GM21360 (cell line): ENCODE data around the gene MYO1B.
A peak's percentile ranks its signal among the peaks of the same experiment; 100 is the strongest.

Experiments
- ATAC-seq: cut with Tn5 transposase; IDR thresholded peaks from one replicate; pipeline ENCODE4 v1.9.1; 2021; ENCODE audit warnings: mild to moderate bottlenecking, moderate library complexity; ENCODE audit not compliant: unreplicated experiment

Gene MYO1B

DNA sequence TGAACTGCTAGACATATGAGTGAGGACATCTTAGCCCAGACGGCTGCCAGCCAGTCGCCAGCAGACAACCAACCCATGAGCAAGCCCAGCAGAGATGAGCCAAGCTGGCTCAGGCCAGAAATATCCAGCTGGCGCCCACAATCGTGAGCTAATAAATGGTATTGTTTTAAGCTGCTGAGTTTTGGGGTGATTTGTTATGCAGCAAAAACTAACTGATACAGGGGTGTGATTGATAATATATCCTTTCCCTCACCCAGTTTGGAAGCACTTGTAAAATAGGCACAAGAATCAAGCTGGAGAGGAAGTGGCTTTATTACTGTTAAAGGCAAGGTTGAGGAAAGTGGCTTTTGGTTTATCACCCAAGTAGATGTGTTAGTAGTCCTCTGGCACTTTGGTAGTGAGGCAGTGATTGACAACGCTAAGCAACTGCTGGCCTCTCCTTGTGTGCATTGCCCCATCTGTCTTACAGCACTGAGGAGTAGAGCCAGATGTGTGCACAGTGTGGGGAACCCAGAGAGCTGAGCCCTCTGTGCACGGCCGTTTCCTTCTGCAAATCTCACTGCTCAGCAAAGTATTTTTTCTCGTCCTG, 110.1 kb downstream of the MYO1B start:
- ATAC-seq: no peak

DNA sequence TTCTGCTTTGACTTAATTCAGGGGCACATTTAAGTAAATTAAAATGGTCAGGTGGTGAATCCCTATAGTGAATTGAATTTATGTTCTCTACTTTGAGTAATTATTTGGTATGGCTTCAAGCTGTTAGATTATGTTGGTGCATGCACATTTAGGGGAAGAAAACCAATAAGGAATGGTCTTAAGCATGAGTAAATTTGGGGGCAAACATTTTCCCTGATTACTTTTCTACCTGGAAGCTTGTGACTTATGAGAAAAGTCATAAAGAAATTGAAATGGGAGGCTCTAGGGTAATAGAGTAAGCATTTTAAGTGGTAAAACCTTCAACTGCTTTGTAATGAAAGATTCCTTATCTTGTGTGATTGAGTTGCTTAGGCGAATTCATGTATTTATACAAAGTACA, 112.5 kb downstream of the MYO1B start:
- ATAC-seq: no peak

DNA sequence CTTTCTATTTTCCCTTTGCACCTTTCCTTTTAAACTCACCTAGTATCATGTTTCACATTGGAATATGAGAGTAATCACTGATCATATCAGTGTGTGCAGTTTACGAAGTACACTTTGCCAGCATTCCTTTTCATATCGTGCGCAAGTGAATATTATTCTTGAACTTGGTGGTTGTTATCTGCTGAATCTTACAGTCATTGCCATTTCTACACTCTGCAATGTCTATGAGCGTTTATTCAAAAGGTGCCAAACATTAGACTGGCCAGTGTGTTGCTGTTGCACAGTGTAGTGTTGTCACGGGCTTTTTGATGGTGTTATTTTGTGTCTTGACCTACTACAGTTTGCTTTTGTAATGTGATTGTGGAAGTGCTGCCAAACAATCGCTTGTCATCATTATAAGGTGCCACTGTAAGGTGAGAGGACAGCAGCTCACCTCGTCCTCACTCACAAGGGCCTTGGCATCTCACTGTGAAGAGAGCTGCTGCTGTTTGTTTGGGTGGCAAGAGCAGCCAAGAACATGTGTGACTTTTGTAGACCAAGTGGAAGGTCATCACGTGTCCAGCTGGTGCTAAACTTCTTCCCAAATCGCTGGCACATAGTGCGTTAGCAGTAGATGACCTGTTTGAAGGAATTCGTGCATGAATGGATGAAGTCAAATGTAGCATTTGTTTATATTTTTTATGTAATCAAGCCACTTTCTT, 113.3 kb downstream of the MYO1B start:
- ATAC-seq: no peak

DNA sequence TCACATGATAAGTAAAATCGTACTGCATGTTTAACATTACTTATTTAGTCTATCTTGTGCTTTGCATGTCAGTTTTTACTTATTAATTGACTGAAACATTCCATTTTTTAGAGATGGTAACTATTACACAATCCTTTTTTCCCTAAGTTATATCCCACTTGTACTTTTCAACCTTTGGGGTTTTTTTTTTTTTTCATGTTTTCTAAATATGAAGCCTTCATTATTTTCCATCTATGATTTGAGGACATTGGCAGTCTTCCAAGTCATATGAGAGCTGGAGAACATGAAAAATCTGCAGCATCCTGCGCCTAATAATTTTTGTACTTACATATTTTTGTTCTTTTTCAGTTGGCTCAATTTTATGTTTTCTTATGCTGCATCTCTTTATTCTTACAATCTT, 113.9 kb downstream of the MYO1B start:
- no peak for ATAC-seq

DNA sequence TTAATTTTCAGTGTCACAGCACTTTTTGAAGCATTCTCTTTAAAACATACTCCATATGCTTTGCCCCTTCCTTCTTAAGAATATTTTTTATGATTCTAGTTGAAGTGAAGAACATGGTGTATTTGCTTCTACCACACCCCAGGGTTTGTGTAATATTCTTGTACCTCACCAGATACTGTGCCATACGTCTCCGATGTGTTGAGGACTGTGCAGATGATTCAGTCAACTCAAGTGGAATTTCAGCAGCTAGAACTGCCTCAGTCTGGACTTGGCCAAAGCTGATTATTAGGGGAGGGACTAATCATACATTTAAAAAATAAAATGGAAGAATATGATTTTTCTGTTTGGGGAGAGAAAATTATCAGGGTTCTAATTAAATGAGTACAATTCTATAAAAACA, 115.7 kb downstream of the MYO1B start:
- no peak for ATAC-seq

DNA sequence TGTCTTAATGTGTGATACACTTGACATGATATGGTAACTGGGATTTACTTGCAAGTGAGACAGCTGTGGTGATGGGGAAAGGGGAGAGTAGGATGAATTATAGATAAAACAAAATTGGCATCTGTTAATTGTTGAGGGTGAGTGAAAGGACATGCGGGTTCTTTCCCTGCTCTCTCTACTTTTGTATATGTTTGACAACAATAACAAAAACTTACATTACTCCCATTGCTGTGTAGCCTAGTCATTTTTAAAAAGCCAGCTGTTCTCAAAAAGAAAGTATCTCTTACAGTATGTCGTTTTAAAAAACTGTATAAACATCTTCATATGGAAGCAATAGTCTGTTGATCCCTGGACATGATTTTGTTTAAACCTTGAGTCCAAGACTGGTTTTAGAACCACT, 117.6 kb downstream of the MYO1B start:
- no peak for ATAC-seq

DNA sequence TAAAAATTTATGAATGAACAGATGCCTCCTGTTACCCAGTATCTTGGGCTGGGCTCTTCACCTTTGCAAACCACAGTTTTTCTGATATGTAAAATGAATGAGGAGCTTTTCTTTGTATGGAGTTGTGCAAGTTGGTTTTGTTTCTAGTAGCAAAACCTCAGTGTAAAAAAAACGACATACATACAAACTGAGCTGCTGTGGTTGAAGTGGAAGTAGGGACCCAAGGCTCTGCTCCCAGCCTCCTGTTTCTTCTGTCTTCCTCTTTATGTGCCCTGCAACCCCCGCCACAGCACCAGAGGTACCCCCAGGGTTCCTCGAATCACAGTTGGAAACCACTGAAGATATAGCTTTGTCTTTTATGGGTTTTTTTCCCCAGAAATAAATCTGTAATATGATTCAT, 118.1 kb downstream of the MYO1B start:
- no peak for ATAC-seq

DNA sequence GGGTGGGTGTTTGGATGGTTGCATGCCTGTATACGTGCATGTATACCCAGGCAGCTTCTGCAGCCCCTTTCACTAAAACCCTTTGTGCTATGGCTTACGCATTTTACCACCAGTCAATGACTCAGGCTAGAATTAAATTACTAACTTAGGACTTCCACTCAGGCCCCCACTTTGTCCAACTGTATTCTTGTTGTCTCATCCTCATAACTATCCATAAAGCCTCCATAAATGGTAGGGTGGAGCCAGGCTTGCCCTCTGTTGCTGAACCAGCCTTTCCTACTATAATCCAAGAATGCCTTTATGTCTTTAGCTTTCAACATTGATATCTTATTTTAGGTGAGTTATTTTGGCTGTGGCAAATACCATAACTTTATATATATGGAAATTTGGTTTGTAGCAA, 119.9 kb downstream of the MYO1B start:
- ATAC-seq: no peak

DNA sequence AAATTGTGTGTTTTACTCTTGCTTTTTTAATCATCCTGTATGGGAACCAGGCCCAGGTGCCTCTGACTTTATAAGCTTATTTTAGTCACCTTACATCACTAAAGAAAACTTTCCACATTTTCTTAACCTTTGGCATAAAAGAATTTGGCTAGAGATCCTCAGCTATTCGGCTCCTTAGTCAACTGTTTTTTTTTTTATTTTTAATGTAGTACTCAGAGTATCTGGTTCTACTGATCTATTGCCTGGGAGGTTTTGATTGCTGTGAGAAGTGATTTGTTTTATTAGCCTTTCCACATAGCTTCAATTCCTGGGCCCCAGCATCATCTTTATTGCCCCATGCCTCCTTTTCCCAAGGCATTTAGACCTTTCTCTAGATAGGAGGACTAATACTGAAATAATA, 121.0 kb downstream of the MYO1B start:
- no peak for ATAC-seq

DNA sequence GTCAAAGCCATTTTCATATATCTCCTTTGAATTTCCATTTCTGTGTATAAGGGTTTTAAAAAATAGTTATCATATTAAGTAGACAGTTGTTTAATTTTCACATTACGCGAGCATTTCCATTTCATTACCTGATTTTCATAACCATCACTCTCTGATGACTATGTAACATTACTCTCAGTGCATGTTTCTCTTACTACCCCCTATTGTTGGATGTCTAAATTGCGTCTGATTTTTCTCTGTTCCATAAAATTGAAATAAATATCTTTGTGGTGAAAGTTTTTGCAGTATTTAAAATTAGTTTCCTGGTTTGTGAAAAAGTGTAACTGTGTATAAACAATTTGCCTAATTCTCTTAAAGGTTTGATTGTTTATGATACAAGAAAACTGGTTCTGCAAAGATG, 123.8 kb downstream of the MYO1B start:
- no peak for ATAC-seq

DNA sequence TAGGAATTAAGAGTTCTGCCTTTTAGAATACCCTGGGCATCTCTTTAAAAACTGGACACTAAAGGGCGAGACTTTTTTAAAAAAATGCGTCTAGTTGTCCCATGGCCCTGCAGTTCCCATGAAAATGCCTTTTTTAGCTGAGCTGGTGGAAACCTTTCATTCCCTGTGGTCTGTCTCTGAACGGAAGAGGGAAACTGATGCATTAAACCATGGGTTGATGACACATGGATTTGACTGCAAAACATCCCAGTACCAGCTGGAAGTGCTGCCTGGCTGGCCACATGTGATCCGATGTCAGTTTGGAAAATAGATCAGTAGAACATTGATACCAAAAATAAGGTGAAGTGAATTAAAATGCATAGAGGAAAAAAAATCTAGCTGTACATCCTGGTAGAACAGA, 129.2 kb downstream of the MYO1B start:
- ATAC-seq: no peak

DNA sequence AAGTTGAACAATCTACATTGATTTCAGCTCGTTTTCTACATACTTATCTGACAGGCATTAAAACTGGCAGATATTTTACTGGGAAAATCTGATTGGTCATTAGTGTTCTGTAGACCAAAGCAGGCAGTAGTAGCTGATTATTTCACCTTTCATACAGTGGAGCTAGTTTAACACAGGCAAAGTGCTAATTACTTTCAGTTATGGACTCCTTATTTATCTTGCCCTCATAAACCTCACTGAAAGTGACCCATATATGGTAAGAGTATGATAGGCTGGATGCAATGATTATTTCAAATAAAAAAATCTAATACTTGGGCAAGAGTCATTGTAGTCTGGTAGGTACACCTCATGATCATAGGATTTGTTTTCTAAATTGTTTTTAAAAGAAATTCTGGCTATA, 129.7 kb downstream of the MYO1B start:
- ATAC-seq: no peak

DNA sequence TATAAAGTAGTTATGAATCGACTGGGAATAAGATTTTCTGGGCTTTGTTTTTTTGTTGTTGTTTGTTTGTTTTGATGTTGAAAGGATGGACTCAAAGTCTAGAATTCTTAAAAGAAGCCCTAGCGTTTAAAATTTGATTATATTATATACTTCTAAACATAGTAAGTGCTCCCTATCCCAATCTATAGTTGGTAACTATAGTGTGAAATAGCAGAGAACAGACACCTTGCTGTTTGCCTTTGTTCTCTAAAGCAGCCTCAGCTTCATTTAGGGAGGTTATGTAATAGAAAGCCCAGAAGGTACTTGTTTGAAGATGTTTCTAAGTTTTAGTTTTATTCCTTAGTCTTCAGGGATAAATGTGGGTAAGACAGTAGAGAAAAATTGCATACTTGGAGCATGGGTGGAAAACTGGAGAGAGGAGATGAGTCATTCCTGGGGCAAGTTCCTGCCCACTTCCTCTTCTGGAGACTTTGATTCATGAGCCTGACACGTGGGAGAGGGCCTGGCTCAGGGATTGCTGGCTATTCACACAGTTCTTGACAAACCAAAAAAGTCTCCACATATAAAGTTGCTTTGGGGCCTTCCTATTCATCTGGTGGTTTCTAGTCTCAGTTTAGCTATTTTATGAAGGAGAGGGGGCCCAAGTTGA, 131.9 kb downstream of the MYO1B start:
- peak; percentile 90 for ATAC-seq

DNA sequence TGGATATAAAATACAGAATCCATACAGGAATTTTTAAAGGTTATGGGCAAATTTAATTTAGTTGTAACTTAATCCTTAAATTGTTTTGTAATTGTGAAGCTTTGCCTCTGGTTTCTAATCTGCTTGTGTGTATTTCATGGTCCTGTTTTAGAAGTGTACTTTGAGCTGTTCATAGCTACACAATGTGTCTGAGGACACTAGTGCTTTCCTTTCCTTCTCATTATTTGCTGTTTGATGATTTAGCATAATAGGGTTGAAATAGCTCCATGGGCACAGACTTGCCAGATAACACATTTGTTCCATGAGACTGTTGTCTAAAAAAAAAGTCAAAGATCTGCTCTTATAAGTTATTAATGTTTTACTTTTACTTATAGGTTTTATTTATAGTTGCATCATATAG, 134.2 kb downstream of the MYO1B start:
- no peak for ATAC-seq

DNA sequence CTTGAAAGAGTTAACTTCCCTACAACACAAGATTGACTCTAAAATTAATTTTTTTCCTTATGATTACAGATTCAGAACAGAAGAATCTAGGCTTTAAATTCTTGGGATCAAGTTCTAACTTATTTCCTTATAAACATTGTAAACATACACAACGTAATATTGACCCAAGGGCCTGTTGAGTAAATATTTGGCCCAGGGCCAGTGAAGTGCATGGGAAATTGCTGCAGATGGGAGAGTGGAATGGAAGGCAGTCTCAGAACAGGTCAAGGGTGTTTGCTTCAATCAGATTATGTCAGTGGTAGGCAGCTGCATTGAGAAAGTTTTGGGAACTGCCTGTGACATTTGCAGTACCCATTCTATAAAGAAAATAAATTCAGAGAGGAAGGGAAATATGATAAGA, 137.6 kb downstream of the MYO1B start:
- ATAC-seq: no peak

DNA sequence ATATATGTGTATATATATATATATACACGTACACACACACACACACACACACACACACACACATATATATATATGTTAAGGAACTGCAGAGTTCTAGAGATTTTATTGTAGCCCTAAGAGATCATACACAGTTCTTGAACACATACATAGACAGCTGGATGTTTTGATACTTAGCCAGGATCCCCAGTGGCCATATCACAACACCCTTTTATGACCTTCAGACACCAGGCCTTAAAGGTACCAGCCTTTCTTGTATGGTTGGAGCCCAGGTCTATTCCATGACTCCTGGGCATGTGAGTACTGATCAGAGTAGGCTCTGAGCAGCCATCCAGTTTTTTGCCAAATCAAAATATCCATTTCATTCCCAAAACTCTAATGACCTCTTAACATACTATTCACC, 138.3 kb downstream of the MYO1B start:
- ATAC-seq: no peak

DNA sequence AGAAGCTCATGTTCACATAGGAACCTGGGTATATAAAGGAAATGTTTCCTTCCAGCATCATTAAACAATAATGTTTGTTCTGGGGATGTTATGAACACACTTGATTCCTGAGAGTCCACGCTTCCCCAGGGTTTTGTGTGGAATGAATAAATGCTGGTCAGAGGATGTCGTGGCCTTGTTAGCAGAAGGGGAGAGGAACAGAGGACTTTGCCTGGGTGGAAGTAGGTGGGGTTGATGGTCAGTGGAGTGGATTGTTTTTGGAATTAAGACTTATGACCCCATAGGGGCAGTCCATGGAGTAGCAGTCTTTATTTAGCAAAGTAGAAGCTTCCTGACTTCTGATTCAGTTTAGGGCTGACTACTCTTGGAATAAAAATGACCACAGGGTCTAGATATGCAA, 139.6 kb downstream of the MYO1B start:
- ATAC-seq: no peak

DNA sequence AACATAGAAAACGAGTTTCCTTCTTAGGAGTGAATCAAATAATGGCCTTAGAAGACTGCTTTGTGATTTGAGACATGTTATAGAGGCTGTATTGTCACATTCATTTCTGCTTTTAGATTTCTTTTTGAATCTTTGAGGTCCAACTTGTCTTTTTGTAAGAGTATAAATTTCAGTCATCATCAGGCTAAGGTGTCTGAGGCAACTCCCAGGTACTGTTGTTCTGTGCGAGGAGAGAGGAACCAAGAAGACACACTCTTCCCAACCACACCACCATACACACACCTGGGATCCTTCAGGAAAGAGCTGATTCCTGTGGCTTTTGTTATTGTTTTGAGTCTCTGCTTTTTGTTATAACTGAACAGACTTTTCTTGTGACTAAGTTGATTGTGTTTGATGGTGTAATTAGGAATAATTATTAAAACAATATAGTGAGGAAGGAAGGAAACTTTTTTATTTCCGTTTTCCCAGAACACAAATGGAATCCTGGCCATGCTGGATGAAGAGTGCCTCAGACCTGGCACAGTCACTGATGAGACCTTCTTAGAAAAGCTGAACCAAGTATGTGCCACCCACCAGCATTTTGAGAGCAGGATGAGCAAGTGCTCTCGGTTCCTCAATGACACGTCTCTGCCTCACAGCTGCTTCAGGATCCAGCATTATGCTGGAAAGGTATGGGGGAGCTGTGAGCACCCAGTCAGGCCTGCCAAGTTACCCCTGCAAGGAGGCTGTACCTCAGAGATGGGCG, 140.4 kb downstream of the MYO1B start:
- peak; percentile 64 for ATAC-seq

DNA sequence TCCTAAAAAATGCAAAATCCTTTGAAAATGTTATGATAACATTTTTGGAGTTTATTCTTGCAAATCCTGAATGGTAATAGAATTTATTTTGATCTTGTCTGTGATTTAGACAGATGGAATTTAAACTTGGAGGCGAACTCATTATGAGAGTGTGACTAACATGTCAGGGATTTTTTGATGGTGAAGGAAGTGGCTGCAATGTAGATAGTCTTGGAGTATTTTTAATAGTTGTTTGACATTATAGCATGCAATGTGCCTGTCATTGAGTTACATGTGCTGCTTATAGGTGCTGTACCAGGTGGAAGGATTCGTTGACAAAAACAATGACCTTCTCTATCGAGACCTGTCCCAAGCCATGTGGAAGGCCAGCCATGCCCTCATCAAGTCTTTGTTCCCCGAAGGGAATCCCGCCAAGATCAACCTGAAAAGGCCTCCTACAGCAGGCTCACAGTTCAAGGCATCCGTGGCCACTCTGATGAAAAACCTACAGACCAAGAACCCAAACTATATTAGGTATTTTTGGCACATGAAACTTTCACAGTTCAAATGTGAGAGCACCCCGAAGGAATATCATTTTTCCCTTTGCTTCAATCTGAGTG, 141.8 kb downstream of the MYO1B start:
- ATAC-seq: no peak

DNA sequence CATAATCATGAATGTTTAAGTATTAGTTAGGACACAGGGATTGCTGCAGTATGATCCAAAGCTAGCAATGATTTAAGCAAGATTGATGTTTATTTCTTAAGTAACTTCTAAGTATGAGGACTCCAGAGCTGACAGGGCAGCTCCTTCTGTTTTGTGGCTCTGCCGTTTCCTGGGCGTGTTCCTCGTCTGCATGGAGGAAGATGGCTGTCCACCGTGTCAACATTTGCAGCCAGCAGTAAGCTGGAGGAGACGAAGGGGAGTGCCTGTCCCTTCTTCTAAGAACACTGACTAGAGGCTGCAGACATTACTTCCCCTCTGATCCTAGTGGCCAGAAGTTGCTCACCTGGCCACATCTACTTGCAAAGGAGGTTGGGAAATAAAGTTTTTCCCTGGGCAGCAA, 144.1 kb downstream of the MYO1B start:
- ATAC-seq: no peak

DNA sequence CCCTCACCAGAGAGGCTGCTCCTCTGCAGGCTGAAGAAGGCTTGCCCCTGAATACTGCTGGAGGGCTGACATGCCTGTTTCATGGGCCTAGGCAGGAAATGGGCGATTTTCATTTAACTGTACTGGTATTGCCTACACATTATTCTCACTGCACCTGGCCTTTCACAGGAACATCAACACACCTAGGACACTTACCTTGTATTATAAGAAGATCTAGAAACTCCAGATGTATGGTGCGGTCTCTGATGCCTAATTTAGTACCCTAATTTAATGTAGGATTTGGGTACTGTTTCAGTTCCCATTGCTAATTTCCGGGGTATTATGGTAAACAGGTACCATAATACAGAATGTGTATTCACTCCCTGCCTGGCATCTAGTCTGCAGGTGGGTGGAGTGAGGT, 146.0 kb downstream of the MYO1B start:
- no peak for ATAC-seq

DNA sequence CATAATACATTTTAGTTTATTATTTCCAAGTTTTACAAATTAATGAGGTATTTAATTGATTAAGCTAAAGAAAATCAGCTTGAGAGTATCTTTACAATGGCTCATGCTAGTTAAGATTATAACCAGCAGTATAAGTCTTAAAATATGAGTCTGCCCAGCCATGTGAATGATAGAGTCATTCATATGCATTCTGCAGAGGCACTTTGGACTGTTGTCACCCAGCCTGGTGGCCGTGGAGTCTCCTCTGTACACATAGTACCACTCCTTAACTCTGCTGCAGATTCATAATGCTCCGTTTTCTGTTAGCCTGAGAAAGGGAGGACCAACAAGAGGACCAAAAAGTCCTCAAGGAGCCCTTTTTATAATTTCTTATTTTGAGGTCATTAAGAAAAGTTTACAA, 148.8 kb downstream of the MYO1B start:
- ATAC-seq: no peak
